Measurements from ENCODE around the gene ARID1B. TPM values are rescaled to one million over a fixed set of nuclear protein-coding genes. Genes with fewer than 3 reads are reported as not detected.
A peak's percentile ranks its signal among the peaks of the same experiment; 100 is the strongest.

Gene ARID1B
- total RNA-seq, 1 donor from 2014 or later: 75.8 TPM

GRCh38 chr6:157224951-157225574, 447.9 kb downstream of the ARID1B start:
- no peak for DNase-seq (ENCODE audit: low read depth)

DNA sequence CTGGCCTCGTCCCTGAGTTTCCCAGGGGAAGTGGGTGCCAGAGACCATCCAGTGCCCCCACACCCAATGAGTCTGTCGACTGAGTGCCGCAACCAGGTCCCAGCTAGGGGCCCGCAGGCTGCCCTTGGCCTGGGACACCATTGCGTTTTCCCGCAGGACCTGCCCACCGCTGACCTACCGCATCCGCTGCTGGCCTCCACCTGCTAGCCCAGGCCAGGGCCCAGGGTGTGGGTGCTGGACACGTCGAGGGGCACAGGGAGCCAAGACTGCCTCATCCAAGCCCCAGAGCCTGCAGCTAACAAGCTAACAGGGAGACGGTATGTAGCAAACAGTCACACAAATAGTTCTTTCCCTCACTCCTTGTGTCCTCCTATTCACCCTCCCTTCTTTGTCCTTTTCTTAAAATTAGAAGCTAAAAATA, 448.4 kb downstream of the ARID1B start:
- DNase-seq (ENCODE audit: low read depth): no peak

DNA sequence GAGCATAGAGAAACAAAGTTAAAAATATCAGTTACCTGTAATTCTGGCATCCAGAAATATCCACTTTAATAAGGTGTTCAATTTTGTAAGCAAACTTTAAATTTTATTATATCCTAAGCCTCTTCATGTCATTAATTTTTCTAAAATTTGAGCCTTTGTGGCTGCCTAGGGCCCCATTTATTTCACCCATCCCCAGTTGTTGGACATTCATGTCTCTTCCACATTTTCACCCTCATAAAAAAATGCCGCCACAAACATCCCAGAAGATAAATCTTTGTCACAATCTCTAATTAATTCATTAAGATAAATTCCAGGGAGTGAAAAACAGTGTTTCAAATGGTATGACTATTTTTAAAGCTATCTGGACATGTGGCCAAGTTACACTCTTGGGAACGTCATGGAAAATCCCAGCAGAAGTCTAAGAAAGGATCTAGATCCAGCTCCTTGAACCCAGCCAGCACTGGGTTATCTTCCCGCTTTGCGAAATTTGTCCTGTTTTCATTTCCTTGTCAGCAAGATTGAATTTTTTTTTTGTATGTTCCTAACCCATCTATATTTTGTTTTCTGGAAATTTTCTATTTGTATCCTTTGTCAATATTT, 448.9 kb downstream of the ARID1B start:
- no peak for DNase-seq (ENCODE audit: low read depth)

GRCh38 chr6:157226761-157227160, 449.6 kb downstream of the ARID1B start:
- peak; percentile 44 for DNase-seq (ENCODE audit: low read depth)

DNA sequence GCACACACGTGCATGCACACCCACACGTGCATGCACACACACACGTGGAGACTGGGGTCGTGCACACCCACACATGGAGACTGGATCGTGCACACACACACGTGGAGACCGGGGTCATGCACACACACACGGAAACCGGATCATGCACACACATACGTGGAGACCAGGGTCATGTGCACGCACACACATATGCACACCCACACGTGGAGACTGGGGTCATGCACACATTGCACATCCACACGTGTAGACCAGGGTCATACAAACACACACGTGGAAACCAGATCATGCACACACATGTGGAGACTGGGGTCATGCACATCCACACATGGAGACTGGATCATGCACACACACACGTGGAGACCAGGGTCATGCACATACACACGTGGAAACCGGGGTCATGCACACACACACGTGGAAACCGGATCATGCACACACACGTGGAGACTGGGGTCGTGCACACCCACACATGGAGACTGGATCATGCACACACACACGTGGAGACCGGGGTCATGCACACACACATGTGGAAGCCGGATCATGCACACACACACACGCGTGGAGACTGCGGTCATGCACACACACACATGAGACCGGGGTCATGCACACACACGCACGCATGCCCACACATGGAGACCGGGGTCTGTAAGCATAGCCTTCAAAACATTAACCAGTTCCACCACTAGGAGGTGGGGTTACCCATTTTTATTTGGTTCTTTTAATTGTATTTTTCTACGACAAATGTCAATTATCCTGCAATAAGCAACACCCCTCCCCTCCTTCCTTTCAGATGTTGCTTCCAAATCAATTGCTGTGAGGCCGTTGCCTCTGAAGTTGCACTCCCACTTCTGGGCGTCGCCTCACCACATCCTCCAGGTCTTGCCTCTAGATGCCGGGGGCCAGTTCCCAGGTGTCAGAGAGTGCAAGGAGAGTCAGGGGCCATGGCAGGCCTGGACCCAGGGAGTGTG, 450.3 kb downstream of the ARID1B start:
- DNase-seq (ENCODE audit: low read depth): no peak

GRCh38 chr6:157228426-157229131, 451.4 kb downstream of the ARID1B start:
- DNase-seq (ENCODE audit: low read depth): no peak

DNA sequence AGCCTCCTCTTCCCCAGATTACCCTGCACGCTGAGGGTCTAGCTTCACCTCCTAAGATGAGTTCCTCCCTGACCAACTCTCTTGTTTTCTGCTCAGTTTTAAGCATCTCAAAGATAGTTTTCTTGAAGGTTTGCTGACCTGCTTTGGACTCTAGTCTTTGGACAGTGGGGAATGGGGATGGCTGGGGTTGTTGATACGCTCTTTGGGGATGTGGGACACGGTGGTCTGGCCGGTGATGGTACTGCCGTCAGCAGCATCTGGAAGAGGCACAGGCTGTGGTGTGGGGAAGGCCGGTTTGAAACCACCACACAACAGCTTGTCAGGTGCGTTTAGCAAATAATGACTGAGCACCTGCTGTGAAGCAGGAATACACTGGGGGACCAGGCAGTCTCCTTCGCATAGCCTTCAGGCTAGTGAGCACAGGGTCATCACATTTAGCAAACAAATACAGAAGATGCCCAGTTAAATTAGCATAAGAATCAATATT, 452.0 kb downstream of the ARID1B start:
- DNase-seq (ENCODE audit: low read depth): no peak

- no peak for DNase-seq (ENCODE audit: low read depth)
These were observed 452.5 kb downstream of the ARID1B start for GRCh38 chr6:157229713-157230112.

GRCh38 chr6:157230910-157231309, 453.7 kb downstream of the ARID1B start:
- no peak for DNase-seq (ENCODE audit: low read depth)

DNA sequence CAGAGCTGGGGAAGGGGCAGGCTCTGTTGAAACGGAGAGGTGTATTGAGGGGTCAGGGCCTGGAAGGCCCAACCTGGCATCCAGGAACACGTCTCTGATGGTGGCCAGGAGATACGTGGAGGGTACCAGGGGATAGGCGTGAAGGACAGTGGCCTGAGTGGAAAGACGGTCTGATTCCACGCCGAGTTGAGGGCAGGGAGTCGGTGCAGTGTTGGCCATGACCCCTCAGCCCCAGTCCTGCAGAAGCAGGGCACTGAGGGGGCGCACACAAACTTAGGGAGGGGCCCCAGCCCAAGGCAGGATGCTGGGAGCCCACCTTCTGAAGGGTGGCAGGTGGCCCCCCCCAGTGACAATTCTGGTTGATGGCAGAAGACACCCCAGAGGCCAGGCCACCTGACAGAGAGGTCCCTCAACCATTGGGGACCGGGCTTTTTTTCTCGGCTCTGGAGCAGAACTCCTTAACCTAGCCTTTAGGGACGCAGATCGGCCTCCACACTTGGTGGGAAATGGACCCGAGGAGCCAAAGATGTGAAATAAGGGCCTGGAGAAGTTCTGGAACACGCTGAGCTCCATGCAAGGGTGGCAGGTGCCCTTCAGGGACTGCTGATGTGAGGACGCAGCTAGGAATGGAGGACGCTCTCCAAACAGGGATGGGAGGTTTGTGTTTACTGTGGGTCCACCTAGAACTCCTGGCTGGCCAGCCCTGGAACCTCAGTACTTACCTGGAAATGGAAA, 455.1 kb downstream of the ARID1B start:
- DNase-seq (ENCODE audit: low read depth): no peak

DNA sequence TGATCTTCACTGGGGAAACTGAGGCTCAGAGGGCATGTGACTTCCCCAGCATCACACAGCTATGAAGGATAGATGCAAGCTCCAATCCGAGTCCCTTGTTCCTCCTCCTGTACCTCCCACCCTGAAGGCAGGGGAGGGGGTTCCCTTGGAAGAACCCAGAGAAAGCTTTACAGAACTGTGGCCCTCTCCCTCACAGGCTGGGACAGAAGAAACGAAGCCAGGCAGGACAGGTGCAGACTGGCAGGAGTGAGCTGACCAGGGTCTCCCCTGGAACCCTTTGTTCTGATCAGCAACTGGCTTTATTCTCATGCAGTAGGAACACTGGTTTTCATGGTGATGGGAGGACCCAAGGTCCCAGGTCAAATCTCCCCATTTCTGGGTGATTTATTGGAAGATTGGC, 456.0 kb downstream of the ARID1B start:
- DNase-seq (ENCODE audit: low read depth): no peak

- DNase-seq (ENCODE audit: low read depth): no peak
These were observed 456.5 kb downstream of the ARID1B start for GRCh38 chr6:157233686-157234085.

DNA sequence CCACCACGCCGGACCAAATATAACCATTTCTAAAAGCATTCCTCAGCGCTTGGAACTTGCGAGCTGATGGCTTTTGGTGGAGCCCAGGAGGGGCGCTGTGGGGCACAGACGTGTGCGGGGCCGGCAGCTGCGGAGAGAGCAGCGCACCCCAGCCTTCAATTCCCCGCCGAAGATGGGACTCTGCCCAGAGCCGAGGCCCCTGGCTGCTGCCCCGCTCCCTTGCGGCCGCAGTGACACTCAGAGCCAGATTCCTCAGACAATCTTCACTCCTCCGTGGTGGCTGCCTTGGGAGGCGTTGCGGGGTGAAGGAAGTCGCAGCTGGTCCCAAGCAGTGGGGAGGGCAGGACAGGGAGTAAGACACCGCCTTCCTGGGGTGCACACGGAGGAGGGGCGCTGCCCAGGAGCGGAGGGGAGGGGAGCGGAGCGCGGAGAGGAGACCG, 458.4 kb downstream of the ARID1B start:
- no peak for DNase-seq (ENCODE audit: low read depth)

DNA sequence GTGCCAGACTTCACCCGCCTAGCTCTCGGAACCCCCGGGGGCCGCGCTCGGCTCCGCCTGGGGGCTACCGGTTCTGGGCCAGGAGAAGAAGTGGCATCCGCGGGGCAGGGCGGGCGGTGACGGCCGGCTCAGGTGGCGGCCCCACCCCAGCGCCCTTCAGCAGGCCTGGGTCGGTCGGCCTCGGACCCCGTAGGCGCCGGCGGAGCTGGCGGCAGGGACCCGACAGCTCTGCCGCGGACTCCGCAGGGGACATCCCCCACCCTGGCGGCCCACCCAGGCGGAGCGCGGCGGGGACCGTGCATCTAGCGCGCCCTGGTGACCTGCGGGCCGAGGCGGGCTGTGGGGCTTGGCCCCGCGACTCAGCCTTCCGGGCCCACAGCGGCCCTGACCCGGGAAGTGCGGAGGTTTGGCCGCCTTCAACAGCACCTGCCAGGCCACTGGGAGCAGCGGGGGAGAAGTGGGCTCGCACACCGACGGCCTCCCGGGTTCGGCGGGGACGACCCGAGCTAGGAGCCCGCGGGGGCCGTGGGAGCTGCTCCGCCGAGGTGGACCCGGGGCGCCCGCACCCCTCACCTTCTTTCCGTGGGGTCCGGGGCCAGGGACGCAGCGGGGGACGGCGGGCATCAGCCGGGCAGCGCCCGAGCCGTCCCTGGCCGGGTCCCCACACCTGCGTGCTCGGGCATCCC, 459.0 kb downstream of the ARID1B start:
- no peak for DNase-seq (ENCODE audit: low read depth)

- DNase-seq (ENCODE audit: low read depth): no peak
These were observed 461.2 kb downstream of the ARID1B start for GRCh38 chr6:157238346-157238745.

- no peak for DNase-seq (ENCODE audit: low read depth)
These were observed 462.0 kb downstream of the ARID1B start for GRCh38 chr6:157239148-157239547.

DNA sequence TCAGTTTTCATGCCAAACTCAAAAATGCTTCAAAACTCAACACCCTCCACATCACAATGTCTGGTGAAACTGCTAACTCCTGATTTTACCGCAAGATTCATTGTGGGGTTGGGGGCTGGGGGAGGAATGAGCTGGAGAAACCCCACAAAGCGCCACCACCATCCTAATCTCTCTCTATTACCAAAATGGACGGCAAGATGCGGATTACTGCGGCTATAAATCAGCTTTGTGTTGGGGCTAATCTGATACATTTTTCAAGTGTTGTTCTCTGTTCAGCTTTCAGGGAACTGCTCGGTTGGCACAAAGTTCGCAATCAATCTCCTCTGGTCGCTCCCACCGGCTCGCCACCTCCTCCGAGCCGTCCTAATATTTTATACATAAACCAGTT, 462.5 kb downstream of the ARID1B start:
- DNase-seq (ENCODE audit: low read depth): no peak

DNA sequence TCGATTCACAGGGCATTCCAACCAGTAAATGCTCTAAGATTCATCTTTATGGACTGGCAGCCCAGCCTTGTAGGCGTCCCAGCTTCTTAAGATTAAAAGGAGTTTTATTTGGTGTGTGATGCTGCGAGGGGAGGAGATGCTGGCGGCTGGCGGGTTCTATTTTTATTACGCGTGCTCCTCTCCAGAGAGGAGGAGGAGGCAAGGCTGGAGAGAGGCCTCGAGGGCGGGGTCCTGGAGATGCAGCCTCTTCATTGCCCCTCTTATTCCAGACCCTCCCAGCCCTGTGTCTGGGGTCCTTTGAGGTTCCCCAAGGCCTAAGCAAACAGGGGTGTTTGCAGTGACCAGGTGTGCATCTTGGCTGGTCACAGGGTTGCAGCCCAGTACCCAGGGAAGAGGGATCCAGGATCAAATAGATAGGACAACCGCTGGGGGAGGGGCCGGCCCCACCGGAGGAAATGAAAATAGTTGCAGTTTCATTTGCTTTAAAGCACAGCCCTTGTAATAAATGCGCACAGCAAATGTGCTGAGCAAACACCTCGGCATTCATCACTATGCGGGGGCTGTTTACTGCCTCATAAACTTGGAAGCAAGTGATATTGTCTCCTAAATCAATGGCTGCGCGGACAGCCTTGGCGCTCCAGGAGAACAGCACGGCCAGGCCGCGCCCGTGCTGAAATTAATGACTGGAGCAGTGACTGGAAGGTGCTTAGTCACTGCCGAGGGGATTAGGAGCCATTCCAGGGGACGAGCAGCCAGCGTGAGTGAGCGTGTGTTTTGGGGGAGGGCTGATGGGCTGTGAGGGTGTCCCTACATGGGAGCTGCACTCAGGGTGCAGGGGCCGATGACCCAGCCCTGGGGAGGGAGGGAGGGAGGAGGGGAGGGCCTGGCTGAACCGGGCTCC, 463.1 kb downstream of the ARID1B start:
- peak; percentile 84 for DNase-seq (ENCODE audit: low read depth)

DNA sequence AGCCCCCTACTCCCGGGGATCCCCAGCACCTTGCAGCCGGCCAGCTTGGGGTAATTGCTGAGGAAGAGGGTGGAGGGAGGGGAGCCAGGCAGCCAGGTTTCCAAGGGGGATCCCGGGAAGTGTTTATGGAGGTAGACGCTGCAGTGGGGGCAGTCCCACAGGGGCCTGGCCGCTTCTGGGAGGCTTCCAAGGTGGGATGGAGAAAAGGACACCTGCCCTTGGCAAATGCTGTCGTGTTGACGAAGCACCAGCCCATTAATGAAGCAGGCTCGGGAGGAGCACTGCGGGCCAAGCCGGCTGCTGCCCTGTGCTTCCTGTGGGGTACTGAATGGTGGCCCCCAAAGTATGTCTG, 463.8 kb downstream of the ARID1B start:
- DNase-seq (ENCODE audit: low read depth): no peak

DNA sequence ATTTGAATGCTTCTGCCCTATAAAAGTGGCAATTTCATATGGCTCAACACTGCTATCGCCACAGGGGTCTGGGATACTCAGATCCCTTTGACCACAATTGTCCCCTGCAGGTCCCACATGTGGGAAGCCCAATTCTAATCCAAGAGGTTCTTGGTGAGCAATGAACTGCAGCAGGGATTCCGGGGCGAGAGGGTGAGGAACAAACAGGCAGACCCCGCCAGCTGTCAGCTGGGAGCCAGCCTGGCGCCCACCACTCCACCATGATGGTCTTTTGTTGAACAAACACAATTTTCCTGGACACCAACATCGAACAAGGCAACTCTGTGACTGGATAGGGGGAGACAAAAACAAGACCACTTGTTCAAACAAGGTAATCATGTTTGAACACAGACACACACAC, 465.6 kb downstream of the ARID1B start:
- DNase-seq (ENCODE audit: low read depth): no peak

Measured in renal cortical epithelial cell (primary cell).